HuH-7 (cell line): ENCODE results near the gene STXBP6.
"Not testable (repeated sequence)": the region's sequence is repeated elsewhere in the genome, so short reads cannot be mapped to it uniquely, and the experiment has no call there.

Experiments
- DNase-seq: peaks from one replicate; pipeline ENCODE4 v3.0.0; 2011; ENCODE audit warnings: low spot score

Gene STXBP6

DNA sequence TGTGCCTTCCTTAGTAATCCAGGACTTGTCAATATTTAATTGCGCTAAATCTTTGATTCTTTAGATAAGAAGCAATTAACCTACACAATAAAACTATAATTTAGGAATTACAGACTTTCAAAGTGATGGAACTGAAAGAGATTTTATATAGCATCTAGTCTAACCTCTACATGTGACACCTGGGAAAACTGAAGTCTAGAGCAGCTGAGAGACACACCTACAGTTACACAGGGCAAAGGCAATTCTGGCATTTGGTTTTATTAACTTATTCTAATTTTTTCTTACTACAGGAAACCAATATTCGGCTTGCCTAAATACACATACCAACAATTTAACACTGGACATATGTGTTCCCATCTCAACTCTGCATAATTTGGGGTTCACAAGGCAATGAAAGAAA is 196.5 kb downstream of the STXBP6 start:
- no peak for DNase-seq

DNA sequence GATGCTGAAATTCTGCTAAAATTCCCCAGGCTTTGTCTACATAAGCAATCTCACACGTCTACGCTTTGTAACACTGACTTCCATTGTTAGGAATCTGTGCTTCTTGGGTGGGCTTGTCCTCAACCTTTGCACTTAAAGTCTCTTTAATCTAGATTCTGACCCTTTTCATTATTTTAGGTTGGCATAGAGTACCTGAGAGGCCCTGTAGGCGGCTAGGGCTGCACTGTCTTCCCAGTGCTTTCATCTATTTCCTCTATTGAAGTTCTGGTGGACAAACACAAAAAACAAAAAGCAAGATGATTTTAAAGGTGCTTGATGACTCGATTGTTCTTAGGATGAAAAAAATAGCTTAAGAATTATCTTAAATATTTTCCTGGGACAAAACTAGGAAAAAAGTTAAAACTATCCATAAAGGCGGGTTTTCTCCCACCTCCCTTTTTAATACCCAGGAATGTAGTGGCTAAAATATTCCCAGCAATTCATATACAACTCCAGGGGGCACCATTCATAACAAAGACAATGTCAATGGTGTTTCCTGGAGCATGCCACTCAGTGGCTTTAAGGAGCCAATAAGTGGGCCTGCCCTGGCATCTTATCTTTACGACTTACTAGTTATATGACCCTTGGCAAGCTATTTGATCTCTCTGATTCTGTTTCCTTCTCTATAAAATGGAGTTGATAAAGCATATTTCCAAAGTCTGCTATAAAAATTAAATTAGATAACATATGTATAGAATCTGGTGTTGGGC is 197.5 kb downstream of the STXBP6 start:
- DNase-seq, result no peak

DNA sequence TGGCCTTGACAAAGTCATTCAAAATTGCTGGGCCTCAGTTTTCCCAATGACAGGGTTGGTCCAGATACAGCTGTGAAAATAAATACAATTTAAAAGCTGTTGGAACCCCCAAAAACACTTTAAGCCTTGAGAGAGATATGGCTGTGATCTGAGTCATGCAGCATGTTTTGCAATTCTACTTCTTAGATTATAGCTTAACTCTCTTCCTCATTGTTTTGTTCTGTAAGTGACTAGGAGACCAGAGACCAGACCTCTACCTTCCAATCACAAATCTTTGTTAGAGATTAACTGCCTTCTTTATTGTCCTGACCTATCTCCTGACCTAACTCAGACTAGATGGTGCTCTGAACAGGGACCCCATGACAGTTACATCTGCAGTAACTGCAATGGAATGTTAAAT is 198.1 kb downstream of the STXBP6 start:
- DNase-seq, result no peak

DNA sequence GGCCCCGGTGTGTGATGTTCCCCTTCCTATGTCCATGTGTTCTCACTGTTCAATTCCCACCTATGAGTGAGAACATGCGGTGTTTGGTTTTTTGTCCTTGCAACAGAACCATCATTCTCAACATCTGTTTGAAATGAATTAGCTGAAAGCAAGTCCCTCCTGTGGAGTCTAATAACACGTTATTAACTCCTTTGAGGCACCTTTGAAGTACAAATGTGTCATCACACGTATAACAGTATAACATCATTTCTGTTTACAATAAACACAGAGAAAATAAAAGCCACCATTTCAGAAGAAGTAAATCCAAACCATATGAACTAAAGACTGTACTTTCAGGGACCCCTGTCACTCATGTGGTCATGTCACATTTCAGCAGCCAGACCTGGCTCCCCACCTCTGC is 198.5 kb downstream of the STXBP6 start:
- DNase-seq, result no peak

DNA sequence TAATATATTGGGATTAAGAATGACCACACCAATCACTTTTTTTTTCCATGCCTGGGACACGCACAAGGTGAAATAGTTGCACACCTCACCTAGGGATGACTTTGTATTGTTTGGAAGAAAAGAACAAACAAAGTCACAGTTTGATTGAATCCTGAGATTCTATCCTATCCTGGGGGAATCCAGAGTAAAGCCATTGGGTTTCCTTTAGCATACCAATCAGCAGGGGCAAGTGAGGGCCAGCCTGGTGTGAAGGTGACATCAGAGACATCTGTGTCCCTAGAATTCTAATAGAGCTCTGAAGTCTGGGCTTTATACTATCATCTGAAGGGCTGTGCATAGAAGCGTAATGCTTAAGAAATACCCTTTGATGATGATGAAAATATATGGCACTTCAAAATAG is 199.9 kb downstream of the STXBP6 start:
- no peak for DNase-seq

DNA sequence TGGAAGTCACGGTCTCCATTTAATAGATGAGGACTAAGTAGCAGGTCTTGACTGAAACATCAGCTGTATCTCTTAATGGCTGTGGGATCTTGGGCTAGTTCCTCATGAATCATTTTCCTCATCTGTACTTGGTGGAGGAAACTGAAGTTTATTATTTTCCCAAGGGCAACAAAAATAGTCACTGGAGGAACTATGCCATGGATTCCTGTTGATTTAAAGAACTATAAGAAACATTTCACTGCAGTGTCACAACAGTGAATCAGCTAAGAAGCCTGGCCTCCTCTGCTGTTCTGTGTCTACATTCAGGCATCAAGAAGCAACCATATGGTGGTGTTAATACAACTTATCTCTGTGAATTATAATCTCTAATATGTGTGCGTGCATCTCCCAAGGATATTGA is 200.5 kb downstream of the STXBP6 start:
- no peak for DNase-seq

DNA sequence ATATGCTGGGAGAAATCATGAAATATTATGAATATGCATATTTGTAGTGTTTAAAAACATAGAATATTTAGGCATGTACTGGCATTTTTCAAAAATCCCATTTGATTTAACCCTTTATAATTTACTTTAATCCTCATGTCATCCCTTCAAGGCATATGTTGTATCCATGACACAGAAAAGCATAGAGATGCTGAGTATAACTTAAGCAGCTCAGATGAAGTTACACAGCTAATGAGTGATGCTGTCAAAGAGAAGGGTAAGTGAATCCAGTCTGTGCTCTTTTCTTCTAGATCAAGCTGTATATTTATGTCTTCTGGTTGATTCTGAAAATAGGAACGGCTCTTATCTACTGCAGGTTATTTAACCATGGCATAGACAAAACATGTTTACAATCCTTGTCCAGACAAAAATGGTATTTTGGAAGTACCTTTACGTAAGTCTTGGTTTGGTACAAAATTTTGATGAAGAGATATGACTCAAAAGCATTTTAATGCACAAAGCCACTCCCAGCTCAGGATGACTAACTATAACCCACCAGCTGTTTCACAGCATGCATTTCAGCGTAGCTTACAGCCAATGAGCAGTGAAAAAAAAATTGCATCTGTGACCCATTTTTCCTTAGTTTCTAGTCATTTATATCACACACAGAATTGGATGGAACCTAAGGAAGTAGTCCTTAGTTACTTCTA is 201.7 kb downstream of the STXBP6 start:
- no peak for DNase-seq

DNA sequence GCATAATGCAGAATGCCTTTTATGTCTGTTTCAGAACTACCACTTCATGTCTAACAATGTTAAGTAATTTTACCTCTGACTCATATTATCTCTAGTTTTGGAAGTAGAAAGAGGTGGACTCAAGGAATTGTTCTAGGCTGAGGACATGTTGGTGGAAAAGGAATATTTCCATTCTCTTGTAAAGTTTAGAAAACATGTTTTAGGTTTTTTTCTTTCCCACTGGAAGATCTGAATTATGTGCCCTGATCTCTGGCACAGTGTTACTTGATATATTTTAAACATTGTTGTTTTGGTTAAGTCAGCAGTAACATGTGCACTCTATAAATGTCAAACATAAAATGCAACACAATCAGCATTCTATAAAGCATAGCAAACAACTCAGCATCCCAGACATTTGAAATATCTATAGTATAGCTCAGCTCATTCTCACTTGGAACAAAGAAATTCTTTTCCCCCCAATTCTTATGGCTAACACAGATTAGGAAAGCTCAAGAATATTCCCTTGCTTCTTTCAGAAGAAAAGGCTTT is 202.3 kb downstream of the STXBP6 start:
- no peak for DNase-seq

DNA sequence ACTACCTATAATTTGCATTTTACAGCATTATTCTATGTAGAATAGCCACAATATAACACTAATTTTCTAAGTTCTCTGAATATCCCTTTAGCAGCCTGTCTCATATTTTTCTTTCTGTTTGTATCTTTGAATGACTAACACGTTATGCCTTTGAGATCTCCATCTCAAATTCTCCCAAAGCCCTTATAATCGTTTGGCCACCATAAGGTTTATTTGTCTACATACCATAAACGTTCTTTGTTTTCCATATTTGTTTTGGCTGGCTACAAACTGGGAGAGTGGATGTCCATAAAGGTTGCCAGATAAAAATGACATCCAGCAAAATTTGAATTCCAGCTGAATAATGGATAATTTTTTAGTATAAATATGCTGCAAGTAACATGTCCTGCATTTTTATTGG is 203.7 kb downstream of the STXBP6 start:
- DNase-seq, result no peak

DNA sequence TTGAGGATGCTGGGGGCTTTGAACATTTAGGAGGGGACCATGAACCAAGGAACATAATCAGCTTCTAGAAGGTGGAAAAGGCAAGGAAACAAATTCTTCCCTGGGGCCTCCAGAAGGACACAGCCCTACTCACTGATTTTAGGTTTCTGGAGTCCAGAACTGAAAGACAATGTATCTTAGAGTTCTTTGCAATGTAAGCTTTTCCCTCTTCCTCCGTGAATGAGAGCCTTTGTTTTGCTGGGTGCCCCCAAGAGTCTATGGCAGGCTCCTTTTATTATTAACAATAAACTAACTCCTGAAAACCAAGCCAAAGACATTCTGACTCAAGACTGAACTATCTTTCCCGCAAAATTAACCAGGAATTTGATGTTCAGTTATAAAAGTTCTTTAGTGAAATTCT is 204.1 kb downstream of the STXBP6 start:
- no peak for DNase-seq

DNA sequence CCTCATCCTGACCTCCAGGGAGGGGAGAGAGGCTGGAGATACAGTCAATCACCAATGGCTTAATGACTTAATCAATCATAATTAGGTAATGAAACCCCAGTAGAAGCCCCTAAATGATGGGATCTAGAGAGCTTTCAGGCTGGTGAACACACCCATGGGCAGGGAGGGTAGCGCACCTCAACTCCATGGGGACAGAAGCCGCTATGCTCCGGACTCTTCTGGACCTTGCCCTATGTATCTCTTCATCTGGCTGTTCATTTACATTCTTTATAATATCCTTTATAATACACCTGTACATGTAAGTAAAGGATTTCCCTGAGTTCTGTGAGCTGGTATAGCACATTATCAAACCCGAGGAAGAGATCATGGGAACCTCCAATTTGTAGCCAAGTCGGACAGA is 205.9 kb downstream of the STXBP6 start:
- DNase-seq, result no peak

DNA sequence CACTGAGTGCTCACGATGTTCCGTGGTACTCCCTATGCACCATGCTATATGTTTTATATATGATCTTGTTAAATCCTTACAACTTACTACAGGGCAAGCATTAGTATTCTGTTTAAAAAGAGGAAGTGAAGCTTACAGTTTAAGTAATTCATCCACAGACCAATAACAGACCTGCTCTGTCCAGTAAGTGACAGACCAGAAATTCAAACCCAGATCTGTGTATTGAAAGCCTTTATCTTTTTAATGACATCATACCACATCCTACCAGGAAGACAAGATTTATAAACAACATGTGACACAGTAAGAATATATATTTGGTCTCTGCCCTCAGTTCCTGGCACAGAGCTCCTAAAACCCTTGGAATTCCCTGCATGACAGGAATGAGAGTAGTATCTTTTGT is 206.5 kb downstream of the STXBP6 start:
- no peak for DNase-seq

DNA sequence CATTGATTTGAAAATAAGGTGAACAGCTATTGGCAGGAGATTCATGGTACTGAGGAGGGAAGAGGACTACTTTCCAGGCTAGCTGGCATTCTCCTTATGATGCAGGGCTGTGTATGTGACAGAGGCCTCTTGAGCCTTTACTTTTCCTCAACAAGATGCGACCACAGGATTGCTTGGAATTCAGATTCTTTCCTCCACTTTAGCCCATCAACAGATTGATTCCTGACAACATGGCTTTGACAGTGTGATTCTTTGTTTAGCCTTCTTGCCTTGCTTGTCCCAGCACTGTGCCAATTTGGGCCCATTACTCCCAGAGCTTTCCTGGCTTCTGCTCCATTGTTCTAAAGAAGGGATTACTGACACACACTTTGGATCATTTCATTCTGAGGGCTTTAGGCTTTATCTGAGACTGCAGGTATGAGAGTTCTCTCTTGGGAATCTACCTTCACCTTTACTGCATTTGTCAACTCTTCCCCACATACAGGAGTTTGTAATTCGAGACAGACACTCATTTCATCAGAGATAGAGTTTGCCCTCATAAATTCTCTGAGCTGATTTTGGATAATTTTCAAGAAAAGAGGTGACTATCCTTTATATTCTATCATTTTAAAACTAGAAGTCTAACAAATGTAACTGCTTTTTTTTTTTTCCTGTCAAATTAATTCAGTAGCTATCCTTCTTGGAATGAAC is 209.6 kb downstream of the STXBP6 start:
- no peak for DNase-seq

DNA sequence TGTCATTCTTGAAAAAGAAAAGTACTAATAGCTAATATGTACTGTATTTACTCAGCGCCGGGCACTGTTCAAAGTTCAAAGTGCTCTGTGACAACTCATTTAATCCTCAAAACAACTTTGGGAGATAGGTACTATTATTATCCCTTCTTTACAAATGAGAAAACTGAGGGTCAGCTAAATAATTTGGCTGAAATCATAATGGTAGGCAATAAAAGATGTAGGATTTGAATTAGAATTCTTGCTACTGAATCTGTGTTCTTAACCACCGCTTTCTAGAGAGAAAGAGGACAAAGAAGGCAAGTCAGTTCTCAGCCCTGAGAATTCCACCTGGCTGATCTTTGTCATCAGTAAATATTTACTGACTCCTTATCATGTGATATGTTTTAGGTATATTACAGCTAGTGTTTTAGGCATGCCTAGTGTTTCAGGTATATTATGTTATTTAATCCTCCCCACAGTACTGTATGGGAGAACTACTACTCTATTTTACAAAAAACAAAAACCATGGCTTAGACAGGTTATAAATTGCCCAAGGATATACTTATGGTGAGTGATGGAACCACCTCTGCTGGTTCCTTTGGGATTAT is 210.2 kb downstream of the STXBP6 start:
- DNase-seq, result no peak

DNA sequence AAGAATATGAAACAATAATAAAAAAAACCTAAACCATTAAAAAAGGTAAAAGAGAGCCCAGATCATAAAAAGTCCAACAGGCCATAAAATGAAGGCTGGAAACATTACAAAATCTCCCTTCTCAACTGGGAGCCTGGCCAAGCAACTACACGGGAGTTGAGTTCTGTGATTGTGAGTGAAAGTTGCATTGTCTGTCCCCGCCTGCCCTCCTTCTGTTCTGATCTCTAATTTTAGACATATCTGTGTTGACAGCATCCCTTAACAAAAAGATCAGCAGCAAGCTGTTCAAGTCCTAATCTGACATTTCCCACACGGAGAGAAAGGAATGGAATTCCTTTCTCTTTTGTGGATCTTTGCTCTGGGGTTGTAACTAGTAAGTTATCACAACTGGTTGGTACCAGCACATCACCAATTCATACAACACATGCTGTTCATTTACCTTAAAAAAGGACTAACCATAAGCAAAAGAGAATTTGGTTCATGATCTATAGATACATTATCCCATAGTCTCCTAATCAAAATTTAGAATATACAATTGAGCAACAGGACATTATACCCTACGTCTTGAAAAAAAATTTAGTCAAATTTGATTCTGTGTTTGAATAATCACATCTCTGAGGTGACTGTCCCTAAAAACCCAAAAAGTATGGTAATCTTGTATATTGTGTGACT is 210.9 kb downstream of the STXBP6 start:
- DNase-seq, result no peak

DNA sequence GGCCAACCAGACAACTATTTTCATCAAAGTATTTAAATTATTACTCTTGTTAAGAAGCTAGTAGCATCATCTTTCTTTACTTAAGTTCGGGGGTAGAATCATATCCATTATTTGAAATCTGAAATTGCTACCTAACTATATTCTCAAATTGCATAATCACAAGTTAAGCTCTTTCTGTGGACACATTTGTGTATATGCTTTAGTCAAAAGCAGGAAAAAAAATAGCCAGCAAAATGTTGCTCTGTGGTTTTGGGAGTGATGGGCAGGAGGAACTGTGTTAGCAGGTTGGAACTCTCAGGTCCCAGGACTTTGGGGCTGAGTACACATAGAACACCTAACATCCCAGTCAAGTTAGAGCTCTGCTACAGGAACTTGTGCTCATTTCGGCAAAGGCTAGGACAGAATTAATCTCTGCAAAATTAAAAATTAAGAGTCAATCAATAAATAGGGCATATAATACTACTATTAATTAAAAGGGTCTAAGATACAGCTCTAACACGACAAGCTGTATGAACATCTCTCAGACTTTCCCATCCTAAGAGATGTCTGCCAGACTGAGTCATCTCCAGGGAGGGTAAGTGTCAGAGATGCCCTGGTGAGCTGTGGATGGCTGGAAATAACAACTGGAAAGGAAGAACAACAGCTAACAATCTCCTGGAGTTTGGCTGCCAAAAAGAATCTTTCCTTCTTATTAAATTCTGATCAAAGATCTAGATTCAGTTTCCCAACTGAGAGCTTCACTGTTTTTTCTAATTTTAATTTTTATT is 212.5 kb downstream of the STXBP6 start:
- no peak for DNase-seq

DNA sequence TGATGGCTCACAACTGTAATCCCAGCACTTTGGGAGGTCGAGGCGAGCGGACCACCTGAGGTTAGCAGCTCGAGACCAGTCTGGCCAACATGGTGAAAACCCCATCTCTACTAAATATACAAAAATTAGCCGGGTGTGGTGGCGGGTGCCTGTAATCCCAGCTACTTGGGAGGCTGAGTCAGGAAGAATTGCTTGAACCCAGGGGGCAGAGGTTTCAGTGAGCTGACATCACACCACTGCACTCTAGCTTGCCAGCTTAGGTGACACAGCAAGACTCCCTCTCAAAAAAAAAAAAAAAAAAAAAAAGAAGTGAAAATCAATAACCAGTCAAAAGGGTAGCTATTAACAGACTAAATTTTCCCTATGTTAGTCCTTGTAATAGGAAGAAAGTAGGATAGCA is 213.6 kb downstream of the STXBP6 start:
- DNase-seq, result not testable (repeated sequence)

DNA sequence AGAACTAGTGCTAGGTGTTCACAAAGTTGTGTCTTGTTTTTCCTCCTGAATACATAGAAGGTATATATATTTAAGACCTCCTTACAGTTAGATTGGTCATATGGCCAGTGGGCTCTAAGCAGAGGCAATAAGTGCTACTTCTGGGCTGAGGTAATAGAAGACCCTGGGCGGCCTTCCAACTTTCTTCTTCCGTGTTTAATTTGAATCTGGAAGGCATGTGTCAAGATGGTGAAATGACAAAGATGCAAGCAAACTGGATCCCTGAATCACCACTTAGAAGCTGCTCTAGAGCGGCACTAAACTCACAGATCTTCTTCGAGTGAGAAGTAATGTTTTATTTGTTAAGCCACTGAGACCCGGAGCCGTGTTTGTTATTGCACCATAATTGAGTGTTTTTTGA is 215.0 kb downstream of the STXBP6 start:
- no peak for DNase-seq

DNA sequence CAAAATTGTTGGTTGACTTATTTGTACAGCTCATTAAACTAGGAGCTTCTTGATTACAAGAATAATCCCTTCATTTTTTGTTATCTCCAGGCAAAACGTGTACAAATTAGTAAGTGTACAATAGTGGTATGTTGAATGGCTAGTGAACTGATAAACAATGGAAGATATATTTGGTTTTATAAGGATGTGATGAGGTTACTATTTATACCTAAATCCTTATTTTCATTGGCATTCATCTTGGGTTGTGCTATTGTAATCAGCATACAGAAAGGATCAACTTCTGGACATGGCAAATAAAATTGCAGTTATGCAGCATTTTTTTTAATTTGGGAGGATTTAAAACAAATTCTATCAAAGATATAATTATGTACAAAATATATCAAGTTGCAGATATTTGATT is 216.6 kb downstream of the STXBP6 start:
- DNase-seq, result no peak

DNA sequence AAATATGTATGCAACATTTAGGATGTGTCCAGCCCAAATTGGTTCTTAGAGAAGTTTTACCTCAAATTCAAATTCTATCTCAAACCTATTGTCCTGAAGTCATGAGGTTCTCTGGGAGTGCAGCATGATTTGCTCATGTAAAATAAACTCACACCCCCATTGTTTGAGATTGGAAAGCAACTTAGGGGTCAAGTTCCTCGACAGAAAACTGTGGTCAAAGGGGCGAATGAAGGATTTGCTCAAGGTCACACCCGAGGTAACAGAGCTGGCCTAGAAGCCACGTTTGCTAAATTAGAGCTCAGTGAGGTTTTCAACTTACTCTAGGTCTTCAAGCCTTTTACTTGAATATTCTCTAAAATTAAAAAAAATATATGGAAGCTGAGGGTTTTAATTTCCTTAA is 218.3 kb downstream of the STXBP6 start:
- DNase-seq, result no peak

DNA sequence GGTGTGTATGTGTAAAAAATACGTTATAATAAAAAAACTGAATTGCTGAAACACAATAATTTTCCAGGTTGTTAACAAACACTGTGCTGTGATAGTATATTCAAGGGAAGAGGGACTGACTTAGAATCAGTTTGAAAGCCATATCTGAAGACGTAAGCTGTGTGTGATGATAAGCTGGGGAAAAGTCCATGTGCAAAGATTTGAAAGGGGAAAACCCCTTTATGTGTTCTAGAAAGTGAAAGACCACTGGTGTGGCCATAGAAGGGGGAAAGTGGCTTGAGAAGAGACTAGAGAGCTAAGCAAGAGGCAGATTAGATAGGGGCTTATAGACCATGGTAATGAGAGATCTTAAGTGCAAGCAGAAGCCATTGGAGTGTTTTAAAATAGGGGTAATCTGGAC is 220.1 kb downstream of the STXBP6 start:
- no peak for DNase-seq
